Retinal pigment epithelial cell (primary cell): ENCODE results near the gene TMEFF2.

ENCODE experiments used
- DNase-seq: peaks from one replicate; pipeline ENCODE4 v3.0.0-alpha.2; 2010; ENCODE audit warnings: low read depth
- H3K4me3 ChIP-seq: 2 replicates; pipeline ENCODE4 v1.5.1; 2011; ENCODE audit warnings: mild to moderate bottlenecking, low read length, control low read depth, moderate library complexity
- CTCF ChIP-seq: conservative IDR thresholded peaks from 2 replicates; pipeline ENCODE4 v1.5.1; 2011; ENCODE audit warnings: low read depth, low read length, control low read depth, inconsistent platforms

TMEFF2 gene

GRCh38 chr2:191999101-191999841 is 195.5 kb downstream of the TMEFF2 start:
- TF ChIP-seq CTCF: no peak
- no peak for DNase-seq

DNA sequence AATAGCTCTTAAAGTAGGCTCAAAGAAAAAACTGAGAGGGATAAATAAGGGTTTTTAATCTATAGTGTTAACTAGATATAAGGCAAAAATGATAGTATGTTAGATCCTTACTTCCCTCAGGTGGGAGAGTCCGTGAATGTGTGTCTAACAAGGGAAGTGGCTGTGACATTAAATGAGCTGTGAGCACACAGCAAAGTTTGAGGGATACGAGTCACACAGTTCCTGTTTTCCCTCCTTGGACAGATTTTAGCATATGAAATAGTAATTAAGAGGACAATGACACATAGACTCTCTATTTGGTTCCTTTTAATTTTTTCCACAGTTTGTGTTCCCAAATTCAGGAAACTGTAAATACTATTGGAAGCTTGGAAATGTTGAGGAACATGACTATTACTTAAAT is 199.4 kb downstream of the TMEFF2 start:
- no peak for DNase-seq
- TF ChIP-seq CTCF: no peak
- H3K4me3 ChIP-seq: no peak overlapping the region

More at GRCh38 chr2:191999101-191999841, 195.5 kb downstream of the TMEFF2 start:
- no peak overlapping the region for H3K4me3 ChIP-seq

DNA sequence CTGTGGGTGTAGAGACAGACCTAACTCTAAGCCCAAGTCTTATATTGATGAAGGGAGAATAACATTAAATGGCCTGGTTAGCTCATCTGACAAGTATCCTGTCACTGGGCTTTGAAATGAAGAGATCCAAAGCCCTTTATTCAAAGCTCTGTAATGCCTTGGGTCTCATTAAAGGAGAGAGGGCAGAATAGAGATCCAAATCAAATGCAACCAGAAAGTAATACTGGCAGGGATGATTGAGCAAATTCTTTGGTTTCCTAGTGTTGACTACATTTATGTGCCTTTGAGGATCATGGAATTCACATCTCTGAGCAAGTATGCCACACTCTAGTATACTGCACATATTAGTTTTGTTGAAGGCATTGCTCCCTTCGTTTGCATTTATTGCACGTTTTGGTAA is 200.0 kb downstream of the TMEFF2 start:
- no peak overlapping the region for H3K4me3 ChIP-seq
- DNase-seq: no peak
- no peak for TF ChIP-seq CTCF

GRCh38 chr2:191991442-191991841 is 203.3 kb downstream of the TMEFF2 start:
- no peak for DNase-seq
- no peak for TF ChIP-seq CTCF
- H3K4me3 ChIP-seq: no peak overlapping the region

GRCh38 chr2:191985740-191986139 is 209.0 kb downstream of the TMEFF2 start:
- DNase-seq: no peak
- no peak overlapping the region for H3K4me3 ChIP-seq
- TF ChIP-seq CTCF: no peak

DNA sequence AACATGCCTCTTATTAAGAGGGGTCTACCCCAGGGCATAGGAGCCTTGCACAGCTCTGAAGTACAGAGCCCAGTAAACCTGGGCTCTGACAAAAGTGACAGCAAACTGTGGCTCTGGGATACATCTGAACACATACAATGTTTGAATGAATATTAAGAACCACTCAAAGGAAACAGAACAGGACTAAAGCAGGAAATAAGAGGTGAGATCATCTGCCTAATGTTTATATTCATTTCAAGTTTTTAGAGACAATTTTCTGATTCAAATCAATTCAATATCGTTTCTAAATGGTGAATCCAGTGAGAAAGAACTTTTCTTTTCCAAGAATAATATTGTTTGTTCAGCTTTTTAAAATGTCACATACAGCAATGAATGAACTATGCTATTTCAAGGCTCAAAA is 211.1 kb downstream of the TMEFF2 start:
- DNase-seq: no peak
- no peak overlapping the region for H3K4me3 ChIP-seq
- TF ChIP-seq CTCF: no peak

- H3K4me3 ChIP-seq: no peak overlapping the region
- TF ChIP-seq CTCF: no peak
- DNase-seq: no peak
Observed at GRCh38 chr2:191983186-191983585, 211.5 kb downstream of the TMEFF2 start.
